SK-N-SH (cell line): ENCODE results near the gene CEP162. TPM values are rescaled to one million over a fixed set of nuclear protein-coding genes. Genes with fewer than 3 reads are reported as not detected.

Experiments
- CTCF ChIA-PET: fragments of 300-600, 350-600 bp; formaldehyde crosslinking; extraction: SDS; loops from one replicate; lab custom pipeline; 2021; lab: Yijun Ruan, JAX
- POLR2A ChIA-PET: fragments of 350-600 bp; sonication (Branson Sonifier 250); formaldehyde crosslinking; extraction: SDS; loops from one replicate; lab custom pipeline; 2020; ENCODE audit warnings: antibody characterized with exemption, inconsistent platforms; lab: Yijun Ruan, JAX
- DNase-seq: peaks from one replicate; pipeline ENCODE4 v3.0.0; 2012
- H2AFZ ChIP-seq: fragments of 200-600 bp; sonication (generic); 2 replicates; pipeline ENCODE4 v1.8.1; 2016; ENCODE audit warnings: antibody characterized with exemption, mild to moderate bottlenecking, low read depth
- H3F3A ChIP-seq: fragments of 200-600 bp; sonication (generic); replicated peaks from 2 replicates; pipeline ENCODE3; 2016; ENCODE audit warnings: antibody characterized with exemption, mild to moderate bottlenecking; ENCODE audit not compliant: insufficient read depth
- H3K27ac ChIP-seq, 2 experiments: fragments of 200-500 bp in 1 of 2; fragments of 200-600 bp in 1 of 2; sonication (Bioruptor generic) in 1 of 2; sonication (generic), shearing (Covaris generic) in 1 of 2; 2 replicates each; pipeline versions ENCODE4 v1.5.1 to v1.6.1; 2014 to 2016; ENCODE audit warnings: low read depth in 2 of 2, inconsistent platforms in 1 of 2, low read length in 1 of 2, mild to moderate bottlenecking in 1 of 2, mixed read lengths in 1 of 2
- H3K27me3 ChIP-seq: fragments of 200-600 bp; sonication (generic), shearing (Covaris generic); 2 replicates; pipeline ENCODE4 v1.6.1; 2016; ENCODE audit warnings: mixed run types; ENCODE audit not compliant: insufficient read depth
- H3K36me3 ChIP-seq, 2 experiments: fragments of 200-500 bp in 1 of 2; fragments of 200-600 bp in 1 of 2; sonication (Bioruptor generic) in 1 of 2; sonication (generic) in 1 of 2; replicated peaks in 1 of 2; 2 replicates each; pipeline versions ENCODE3 to v1.5.1; 2014 to 2016; ENCODE audit warnings: low read length in 1 of 2, mild to moderate bottlenecking in 1 of 2; ENCODE audit not compliant: insufficient read depth in 2 of 2, control insufficient read depth in 1 of 2
- H3K4me1 ChIP-seq, 2 experiments: fragments of 200-500 bp in 1 of 2; fragments of 200-600 bp in 1 of 2; sonication (Bioruptor generic) in 1 of 2; sonication (generic), shearing (Covaris generic) in 1 of 2; 2 replicates each; pipeline versions ENCODE4 v1.5.1 to v1.6.1; 2014 to 2016; ENCODE audit warnings: low read depth in 1 of 2, low read length in 1 of 2, mixed run types in 1 of 2; ENCODE audit not compliant: insufficient read depth in 2 of 2, control insufficient read depth in 1 of 2
- H3K4me2 ChIP-seq: fragments of 200-600 bp; sonication (generic), shearing (Covaris generic); 2 replicates; pipeline ENCODE4 v1.6.1; 2017; ENCODE audit warnings: mixed run types
- H3K4me3 ChIP-seq, 2 experiments: fragments of 200-500 bp in 1 of 2; fragments of 200-600 bp in 1 of 2; sonication (Bioruptor generic) in 1 of 2; sonication (generic), shearing (Covaris generic) in 1 of 2; 2 replicates each; pipeline versions ENCODE4 v1.5.1 to v1.8.1; 2014 to 2016; ENCODE audit warnings: low read depth in 2 of 2, inconsistent platforms in 1 of 2, low read length in 1 of 2, mild to moderate bottlenecking in 1 of 2, mixed read lengths in 1 of 2, moderate library complexity in 1 of 2
- H3K79me2 ChIP-seq: fragments of 200-600 bp; sonication (generic); 2 replicates; pipeline ENCODE4 v1.8.1; 2017; ENCODE audit warnings: mild to moderate bottlenecking; ENCODE audit not compliant: insufficient read depth
- H3K9ac ChIP-seq: fragments of 200-600 bp; sonication (generic); 2 replicates; pipeline ENCODE4 v1.6.1; 2017; ENCODE audit warnings: mixed run types
- H3K9me2 ChIP-seq: fragments of 200-600 bp; sonication (generic); 2 replicates; pipeline ENCODE4 v1.6.1; 2017; ENCODE audit warnings: mixed run types
- H3K9me3 ChIP-seq: fragments of 200-600 bp; sonication (generic); 2 replicates; pipeline ENCODE4 v1.6.1; 2017; ENCODE audit warnings: mixed run types, mild to moderate bottlenecking, moderate library complexity
- H4K20me1 ChIP-seq: fragments of 200-600 bp; sonication (generic); 2 replicates; pipeline ENCODE4 v1.6.1; 2017; ENCODE audit warnings: mild to moderate bottlenecking, mixed run types; ENCODE audit not compliant: insufficient read depth
- CHD2 ChIP-seq: fragments of 150-350 bp; IDR thresholded peaks from 2 replicates; pipeline ENCODE4 v1.6.1; 2018; ENCODE audit warnings: low read length; ENCODE audit not compliant: partially characterized antibody
- EP300 ChIP-seq, 2 experiments: IDR thresholded peaks; 2 replicates each; pipeline versions ENCODE4 v1.4.0 to v1.6.1; 2012; ENCODE audit warnings: borderline replicate concordance in 1 of 2, low read depth in 1 of 2, low read length in 1 of 2
- FOSL2 ChIP-seq: IDR thresholded peaks from 2 replicates; pipeline ENCODE4 v1.4.0; 2012; ENCODE audit warnings: low read depth, mild to moderate bottlenecking, moderate library complexity, borderline replicate concordance
- FOXJ3 ChIP-seq: sonication (generic); formaldehyde crosslinking; IDR thresholded peaks from 2 replicates; pipeline ENCODE4 v1.5.1; 2020; ENCODE audit warnings: mild to moderate bottlenecking, missing genetic modification reagents
- FOXM1 ChIP-seq: IDR thresholded peaks from 2 replicates; pipeline ENCODE4 v1.4.0; 2012; ENCODE audit warnings: low read depth, mild to moderate bottlenecking
- GABPA ChIP-seq: IDR thresholded peaks from 2 replicates; pipeline ENCODE4 v1.4.0; 2012; ENCODE audit warnings: low read depth, mild to moderate bottlenecking
- GATA2 ChIP-seq: sonication (generic); formaldehyde crosslinking; IDR thresholded peaks from 2 replicates; pipeline ENCODE4 v1.5.0; 2020; ENCODE audit warnings: mild to moderate bottlenecking, missing genetic modification reagents
- MAX ChIP-seq: IDR thresholded peaks from 2 replicates; pipeline ENCODE4 v1.4.0; 2012; ENCODE audit warnings: low read depth
- MEF2A ChIP-seq: IDR thresholded peaks from 2 replicates; pipeline ENCODE4 v1.4.0; 2012; ENCODE audit warnings: low read depth, borderline replicate concordance
- MXI1 ChIP-seq: IDR thresholded peaks from 2 replicates; pipeline ENCODE4 v1.6.1; 2012; ENCODE audit warnings: mild to moderate bottlenecking, low read depth, low read length, improper control_type of control experiment
- NFIC ChIP-seq: IDR thresholded peaks from 2 replicates; pipeline ENCODE4 v1.4.0; 2012; ENCODE audit warnings: borderline replicate concordance
- NRF1 ChIP-seq: IDR thresholded peaks from 2 replicates; pipeline ENCODE4 v1.6.1; 2012; ENCODE audit warnings: low read depth, mild to moderate bottlenecking, low read length
- POLR2AphosphoS5 ChIP-seq: IDR thresholded peaks from 2 replicates; pipeline ENCODE4 v1.6.1; 2012; ENCODE audit warnings: low read depth, low read length
- RAD21 ChIP-seq: IDR thresholded peaks from 2 replicates; pipeline ENCODE4 v1.6.1; 2012; ENCODE audit warnings: mild to moderate bottlenecking, low read length
- REST ChIP-seq: IDR thresholded peaks from 2 replicates; pipeline ENCODE4 v1.6.1; 2012; ENCODE audit warnings: mild to moderate bottlenecking, low read depth, low read length, moderate library complexity
- RFX5 ChIP-seq: IDR thresholded peaks from 2 replicates; pipeline ENCODE4 v1.6.1; 2012; ENCODE audit warnings: mild to moderate bottlenecking, improper control_type of control experiment, low read length
- SIN3A ChIP-seq: IDR thresholded peaks from 2 replicates; pipeline ENCODE4 v1.6.1; 2012; ENCODE audit warnings: low read depth, mild to moderate bottlenecking, low read length, moderate library complexity, borderline replicate concordance
- SMC3 ChIP-seq: IDR thresholded peaks from 2 replicates; pipeline ENCODE4 v1.6.1; 2012; ENCODE audit warnings: low read depth, low read length, improper control_type of control experiment
- TAF1 ChIP-seq: IDR thresholded peaks from 2 replicates; pipeline ENCODE4 v1.6.1; 2012; ENCODE audit warnings: low read depth, mild to moderate bottlenecking, low read length, moderate library complexity, borderline replicate concordance
- USF1 ChIP-seq: IDR thresholded peaks from 2 replicates; pipeline ENCODE4 v1.4.0; 2012; ENCODE audit warnings: low read depth, borderline replicate concordance
- YY1 ChIP-seq: IDR thresholded peaks from 2 replicates; pipeline ENCODE4 v1.4.0; 2012; ENCODE audit warnings: low read depth, mild to moderate bottlenecking
- WGBS: methylation state at CpG from one replicate; pipeline ENCODE4 v1.1.6; 2017; ENCODE audit warnings: low lambda C conversion rate; 5-methylcytosine and 5-hydroxymethylcytosine counted together
- polyA plus RNA-seq, 3 experiments: library from polyadenylated mRNA; depleted of rRNA; stranded (reverse); fragments of >200 nt; gene quantifications; 2 replicates each; pipeline ENCODE4 v1.2.3, GENCODE V29; 2012

Gene CEP162
- polyA plus RNA-seq, 1 of the 3 experiments (the other 2 are of a cell fraction), result 1.2 TPM

- TF ChIP-seq REST, result no peak
- TF ChIP-seq FOXJ3 (CRISPR knock-in tag), result no peak
- TF ChIP-seq NRF1, result no peak
- no peak for TF ChIP-seq POLR2AphosphoS5
- TF ChIP-seq USF1, result peak; percentile 100
- TF ChIP-seq FOSL2, result no peak
- no peak for TF ChIP-seq YY1
- peak; percentile 45 for TF ChIP-seq RAD21
- TF ChIP-seq TAF1, result 0 out of 2 replicates have a peak, but pooled peaks have one; percentile 42
- TF ChIP-seq NFIC, result no peak
- no peak for TF ChIP-seq GATA2
- TF ChIP-seq SIN3A, result peak; percentile 87; the same call in 1 of the 2 replicates
- TF ChIP-seq EP300 (IDR thresholded peaks at IDR 0.05; ENCODE audit: borderline replicate concordance in 1 of 2, low read depth in 1 of 2, low read length in 1 of 2), result no peak; a peak in 1 of 4 replicates
- peak; percentile 57; the same call in 1 of the 2 replicates for TF ChIP-seq MAX
- TF ChIP-seq CHD2, result peak; percentile 7
Observed at GRCh38 chr6:84227434-84228197, at the start of gene CEP162 (continued).

GRCh38 chr6:84274856-84275255, 47.4 kb upstream of the CEP162 start:
- Histone ChIP-seq H3K36me3 (no peaks in the 10 kb centered on the region), H3K9me3 (no peaks in the 10 kb centered on the region)
- TF ChIP-seq MXI1, result no peak
- no peak for TF ChIP-seq MEF2A
- no peak for TF ChIP-seq GABPA
- TF ChIP-seq SMC3, result no peak
- no peak for TF ChIP-seq TAF1
- no peak for TF ChIP-seq RFX5
- no peak for TF ChIP-seq CHD2
- no peak for TF ChIP-seq FOXM1
- TF ChIP-seq, all 33 proteins: peak for 0
- no peaks in the 10 kb centered on the region for H3K4me1 ChIP-seq
- ChIA-PET POLR2A (no interaction called here), CTCF (interaction anchor here (1.3 to 1.9 kb wide), 3 partner anchors 10 to 1049 kb away, joined by 3 to 10 read pairs (median 4); partner anchors contain the start of gene CEP162)
- no peaks in the 10 kb centered on the region for H4K20me1 ChIP-seq
- no peak for DNase-seq
- no peaks in the 10 kb centered on the region for H3K27me3 ChIP-seq
- H3K27ac ChIP-seq, result no peak overlapping the region
- no peak overlapping the region for H2AFZ ChIP-seq
- no peaks in the 10 kb centered on the region for H3F3A ChIP-seq
- H3K4me2 ChIP-seq, result no peak overlapping the region
- 45% methylated on average over 2 of the region's 2 CpGs for WGBS
- no peak overlapping the region for H3K9ac ChIP-seq
- H3K79me2 ChIP-seq, result no peaks in the 10 kb centered on the region
- H3K9me2 ChIP-seq, result no peaks in the 10 kb centered on the region
- no peak overlapping the region for H3K4me3 ChIP-seq
